SK-N-SH (cell line): ENCODE measurements around the gene PKD2L1. TPM values are rescaled to one million over a fixed set of nuclear protein-coding genes. Genes with fewer than 3 reads are reported as not detected.

ENCODE experiments used
- CTCF ChIA-PET: fragments of 300-600, 350-600 bp; formaldehyde crosslinking; extraction: SDS; loops from one replicate; lab custom pipeline; 2021; lab: Yijun Ruan, JAX
- POLR2A ChIA-PET: fragments of 350-600 bp; sonication (Branson Sonifier 250); formaldehyde crosslinking; extraction: SDS; loops from one replicate; lab custom pipeline; 2020; ENCODE audit warnings: antibody characterized with exemption, inconsistent platforms; lab: Yijun Ruan, JAX
- DNase-seq: peaks from one replicate; pipeline ENCODE4 v3.0.0; 2012
- H2AFZ ChIP-seq: fragments of 200-600 bp; sonication (generic); 2 replicates; pipeline ENCODE4 v1.8.1; 2016; ENCODE audit warnings: antibody characterized with exemption, mild to moderate bottlenecking, low read depth
- H3F3A ChIP-seq: fragments of 200-600 bp; sonication (generic); replicated peaks from 2 replicates; pipeline ENCODE3; 2016; ENCODE audit warnings: antibody characterized with exemption, mild to moderate bottlenecking; ENCODE audit not compliant: insufficient read depth
- H3K27ac ChIP-seq, 2 experiments: fragments of 200-500 bp in 1 of 2; fragments of 200-600 bp in 1 of 2; sonication (Bioruptor generic) in 1 of 2; sonication (generic), shearing (Covaris generic) in 1 of 2; 2 replicates each; pipeline versions ENCODE4 v1.5.1 to v1.6.1; 2014 to 2016; ENCODE audit warnings: low read depth in 2 of 2, inconsistent platforms in 1 of 2, low read length in 1 of 2, mild to moderate bottlenecking in 1 of 2, mixed read lengths in 1 of 2
- H3K27me3 ChIP-seq: fragments of 200-600 bp; sonication (generic), shearing (Covaris generic); 2 replicates; pipeline ENCODE4 v1.6.1; 2016; ENCODE audit warnings: mixed run types; ENCODE audit not compliant: insufficient read depth
- H3K36me3 ChIP-seq, 2 experiments: fragments of 200-500 bp in 1 of 2; fragments of 200-600 bp in 1 of 2; sonication (Bioruptor generic) in 1 of 2; sonication (generic) in 1 of 2; replicated peaks in 1 of 2; 2 replicates each; pipeline versions ENCODE3 to v1.5.1; 2014 to 2016; ENCODE audit warnings: low read length in 1 of 2, mild to moderate bottlenecking in 1 of 2; ENCODE audit not compliant: insufficient read depth in 2 of 2, control insufficient read depth in 1 of 2
- H3K4me1 ChIP-seq, 2 experiments: fragments of 200-500 bp in 1 of 2; fragments of 200-600 bp in 1 of 2; sonication (Bioruptor generic) in 1 of 2; sonication (generic), shearing (Covaris generic) in 1 of 2; 2 replicates each; pipeline versions ENCODE4 v1.5.1 to v1.6.1; 2014 to 2016; ENCODE audit warnings: low read depth in 1 of 2, low read length in 1 of 2, mixed run types in 1 of 2; ENCODE audit not compliant: insufficient read depth in 2 of 2, control insufficient read depth in 1 of 2
- H3K4me2 ChIP-seq: fragments of 200-600 bp; sonication (generic), shearing (Covaris generic); 2 replicates; pipeline ENCODE4 v1.6.1; 2017; ENCODE audit warnings: mixed run types
- H3K4me3 ChIP-seq, 2 experiments: fragments of 200-500 bp in 1 of 2; fragments of 200-600 bp in 1 of 2; sonication (Bioruptor generic) in 1 of 2; sonication (generic), shearing (Covaris generic) in 1 of 2; 2 replicates each; pipeline versions ENCODE4 v1.5.1 to v1.8.1; 2014 to 2016; ENCODE audit warnings: low read depth in 2 of 2, inconsistent platforms in 1 of 2, low read length in 1 of 2, mild to moderate bottlenecking in 1 of 2, mixed read lengths in 1 of 2, moderate library complexity in 1 of 2
- H3K79me2 ChIP-seq: fragments of 200-600 bp; sonication (generic); 2 replicates; pipeline ENCODE4 v1.8.1; 2017; ENCODE audit warnings: mild to moderate bottlenecking; ENCODE audit not compliant: insufficient read depth
- H3K9ac ChIP-seq: fragments of 200-600 bp; sonication (generic); 2 replicates; pipeline ENCODE4 v1.6.1; 2017; ENCODE audit warnings: mixed run types
- H3K9me2 ChIP-seq: fragments of 200-600 bp; sonication (generic); 2 replicates; pipeline ENCODE4 v1.6.1; 2017; ENCODE audit warnings: mixed run types
- H3K9me3 ChIP-seq: fragments of 200-600 bp; sonication (generic); 2 replicates; pipeline ENCODE4 v1.6.1; 2017; ENCODE audit warnings: mixed run types, mild to moderate bottlenecking, moderate library complexity
- H4K20me1 ChIP-seq: fragments of 200-600 bp; sonication (generic); 2 replicates; pipeline ENCODE4 v1.6.1; 2017; ENCODE audit warnings: mild to moderate bottlenecking, mixed run types; ENCODE audit not compliant: insufficient read depth
- CHD2 ChIP-seq: fragments of 150-350 bp; IDR thresholded peaks from 2 replicates; pipeline ENCODE4 v1.6.1; 2018; ENCODE audit warnings: low read length; ENCODE audit not compliant: partially characterized antibody
- FOXJ3 ChIP-seq: sonication (generic); formaldehyde crosslinking; IDR thresholded peaks from 2 replicates; pipeline ENCODE4 v1.5.1; 2020; ENCODE audit warnings: mild to moderate bottlenecking, missing genetic modification reagents
- GATA2 ChIP-seq: sonication (generic); formaldehyde crosslinking; IDR thresholded peaks from 2 replicates; pipeline ENCODE4 v1.5.0; 2020; ENCODE audit warnings: mild to moderate bottlenecking, missing genetic modification reagents
- JUND ChIP-seq: IDR thresholded peaks from 2 replicates; pipeline ENCODE4 v1.4.0; 2012
- MEF2A ChIP-seq: IDR thresholded peaks from 2 replicates; pipeline ENCODE4 v1.4.0; 2012; ENCODE audit warnings: low read depth, borderline replicate concordance
- RAD21 ChIP-seq: IDR thresholded peaks from 2 replicates; pipeline ENCODE4 v1.6.1; 2012; ENCODE audit warnings: mild to moderate bottlenecking, low read length
- RCOR1 ChIP-seq: fragments of 150-350 bp; IDR thresholded peaks from 2 replicates; pipeline ENCODE4 v1.6.1; 2017; ENCODE audit warnings: antibody characterized with exemption, low read length
- RFX5 ChIP-seq: IDR thresholded peaks from 2 replicates; pipeline ENCODE4 v1.6.1; 2012; ENCODE audit warnings: mild to moderate bottlenecking, improper control_type of control experiment, low read length
- RXRA ChIP-seq: IDR thresholded peaks from 2 replicates; pipeline ENCODE4 v1.4.0; 2012; ENCODE audit warnings: low read depth, mild to moderate bottlenecking, borderline replicate concordance
- SIN3A ChIP-seq: IDR thresholded peaks from 2 replicates; pipeline ENCODE4 v1.6.1; 2012; ENCODE audit warnings: low read depth, mild to moderate bottlenecking, low read length, moderate library complexity, borderline replicate concordance
- SMC3 ChIP-seq: IDR thresholded peaks from 2 replicates; pipeline ENCODE4 v1.6.1; 2012; ENCODE audit warnings: low read depth, low read length, improper control_type of control experiment
- WGBS: methylation state at CpG from one replicate; pipeline ENCODE4 v1.1.6; 2017; ENCODE audit warnings: low lambda C conversion rate; 5-methylcytosine and 5-hydroxymethylcytosine counted together
- polyA plus RNA-seq, 3 experiments: library from polyadenylated mRNA; depleted of rRNA; stranded (reverse); fragments of >200 nt; gene quantifications; 2 replicates each; pipeline ENCODE4 v1.2.3, GENCODE V29; 2012
- TF ChIP-seq, protein P1 (sequence below): fragments of 150-350 bp; IDR thresholded peaks from 2 replicates; pipeline ENCODE4 v1.6.1; 2016; ENCODE audit warnings: mild to moderate bottlenecking, low read depth, low read length
- TF ChIP-seq, protein P2 (sequence below): IDR thresholded peaks from 2 replicates; pipeline ENCODE4; 2012
- TF ChIP-seq, protein P3 (sequence below): fragments of 150-350 bp; IDR thresholded peaks from 2 replicates; pipeline ENCODE4 v1.6.1; 2017; ENCODE audit warnings: antibody characterized with exemption, low read length, low read depth, borderline replicate concordance
- TF ChIP-seq, protein P4 (sequence below): IDR thresholded peaks from 2 replicates; pipeline ENCODE4 v1.6.1; 2012; ENCODE audit warnings: mild to moderate bottlenecking, low read depth, low read length, moderate library complexity

PKD2L1 gene
- polyA plus RNA-seq, 1 of the 3 experiments (the other 2 are of a cell fraction): not detected

DNA sequence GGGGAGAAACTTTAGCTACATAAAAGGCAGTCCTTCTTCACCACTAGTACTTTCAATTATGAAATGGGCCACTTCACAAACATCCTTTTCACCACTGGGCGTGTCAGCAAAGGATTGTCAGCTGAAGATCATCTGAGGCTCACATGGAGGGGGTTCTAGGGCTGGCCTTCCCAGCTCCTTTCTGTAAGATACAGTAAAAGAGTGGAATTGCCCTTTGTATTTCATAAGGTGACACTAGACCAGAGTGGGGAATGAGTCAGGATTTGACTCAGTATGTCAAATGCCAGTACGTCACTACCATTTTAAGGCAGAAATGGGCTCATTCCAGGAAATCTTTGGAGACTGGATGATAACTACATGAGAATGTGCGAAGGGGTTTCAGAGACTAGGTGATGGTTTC is 22.3 kb downstream of the PKD2L1 start:
- no peaks in the 10 kb centered on the region for H3F3A ChIP-seq
- H3K9me3 ChIP-seq: no peaks in the 10 kb centered on the region
- no peak overlapping the region for H3K9ac ChIP-seq
- ChIA-PET CTCF (interaction anchor here (1.3 kb wide), 1 partner anchor 127 kb away, joined by 4 read pairs; no protein-coding TSS in a partner anchor), POLR2A (no interaction called here)
- no peaks in the 10 kb centered on the region for H3K4me1 ChIP-seq
- no peaks in the 10 kb centered on the region for H3K9me2 ChIP-seq
- no peak overlapping the region for H3K4me2 ChIP-seq
- H3K79me2 ChIP-seq: no peaks in the 10 kb centered on the region
- H2AFZ ChIP-seq: no peak overlapping the region
- TF ChIP-seq SIN3A (no peak), RAD21 (no peak), JUND (no peak), FOXJ3 (CRISPR knock-in tag) (no peak), RXRA (no peak), RFX5 (no peak), CHD2 (no peak), SMC3 (no peak)
- TF ChIP-seq, protein P1, sequence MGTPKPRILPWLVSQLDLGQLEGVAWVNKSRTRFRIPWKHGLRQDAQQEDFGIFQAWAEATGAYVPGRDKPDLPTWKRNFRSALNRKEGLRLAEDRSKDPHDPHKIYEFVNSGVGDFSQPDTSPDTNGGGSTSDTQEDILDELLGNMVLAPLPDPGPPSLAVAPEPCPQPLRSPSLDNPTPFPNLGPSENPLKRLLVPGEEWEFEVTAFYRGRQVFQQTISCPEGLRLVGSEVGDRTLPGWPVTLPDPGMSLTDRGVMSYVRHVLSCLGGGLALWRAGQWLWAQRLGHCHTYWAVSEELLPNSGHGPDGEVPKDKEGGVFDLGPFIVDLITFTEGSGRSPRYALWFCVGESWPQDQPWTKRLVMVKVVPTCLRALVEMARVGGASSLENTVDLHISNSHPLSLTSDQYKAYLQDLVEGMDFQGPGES: no peak
- TF ChIP-seq, protein P2, sequence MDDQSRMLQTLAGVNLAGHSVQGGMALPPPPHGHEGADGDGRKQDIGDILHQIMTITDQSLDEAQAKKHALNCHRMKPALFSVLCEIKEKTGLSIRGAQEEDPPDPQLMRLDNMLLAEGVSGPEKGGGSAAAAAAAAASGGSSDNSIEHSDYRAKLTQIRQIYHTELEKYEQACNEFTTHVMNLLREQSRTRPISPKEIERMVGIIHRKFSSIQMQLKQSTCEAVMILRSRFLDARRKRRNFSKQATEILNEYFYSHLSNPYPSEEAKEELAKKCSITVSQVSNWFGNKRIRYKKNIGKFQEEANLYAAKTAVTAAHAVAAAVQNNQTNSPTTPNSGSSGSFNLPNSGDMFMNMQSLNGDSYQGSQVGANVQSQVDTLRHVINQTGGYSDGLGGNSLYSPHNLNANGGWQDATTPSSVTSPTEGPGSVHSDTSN: no peak
- WGBS: 47% methylated on average over 3 of the region's 3 CpGs
- no peaks in the 10 kb centered on the region for H4K20me1 ChIP-seq
- peaks cover 36% of the 10 kb centered on the region for H3K27me3 ChIP-seq
- no peak for DNase-seq
- H3K36me3 ChIP-seq: no peaks in the 10 kb centered on the region
- H3K4me3 ChIP-seq: no peak overlapping the region
- no peak overlapping the region for H3K27ac ChIP-seq

DNA sequence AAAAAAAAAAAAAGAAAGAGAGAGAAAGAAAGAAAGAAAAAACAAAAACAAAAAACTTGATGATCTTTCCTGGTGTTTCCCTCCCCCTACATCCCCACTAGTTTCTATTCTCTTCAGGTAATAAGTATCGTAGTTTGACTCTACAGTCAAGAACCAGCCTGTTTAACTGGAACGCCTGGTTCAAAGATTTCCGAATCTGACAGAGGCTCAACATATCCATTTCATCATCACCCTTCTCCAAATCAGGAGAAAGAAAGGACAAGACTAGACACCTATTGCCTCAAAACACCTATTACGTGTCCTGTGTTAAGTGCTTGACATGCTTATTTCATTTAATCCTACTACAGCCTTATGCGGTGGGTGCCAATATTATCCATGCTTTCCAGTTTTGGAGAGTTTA is 23.2 kb downstream of the PKD2L1 start:
- H3K4me1 ChIP-seq: no peaks in the 10 kb centered on the region
- no peak overlapping the region for H3K27ac ChIP-seq
- no peak overlapping the region for H3K9ac ChIP-seq
- H3F3A ChIP-seq: no peaks in the 10 kb centered on the region
- peaks cover 41% of the 10 kb centered on the region for H3K27me3 ChIP-seq
- no peaks in the 10 kb centered on the region for H3K36me3 ChIP-seq
- H4K20me1 ChIP-seq: no peaks in the 10 kb centered on the region
- TF ChIP-seq RXRA (no peak), GATA2 (CRISPR knock-in tag) (no peak), RFX5 (no peak), MEF2A (no peak), RAD21 (no peak), RCOR1 (no peak)
- TF ChIP-seq, protein P3, sequence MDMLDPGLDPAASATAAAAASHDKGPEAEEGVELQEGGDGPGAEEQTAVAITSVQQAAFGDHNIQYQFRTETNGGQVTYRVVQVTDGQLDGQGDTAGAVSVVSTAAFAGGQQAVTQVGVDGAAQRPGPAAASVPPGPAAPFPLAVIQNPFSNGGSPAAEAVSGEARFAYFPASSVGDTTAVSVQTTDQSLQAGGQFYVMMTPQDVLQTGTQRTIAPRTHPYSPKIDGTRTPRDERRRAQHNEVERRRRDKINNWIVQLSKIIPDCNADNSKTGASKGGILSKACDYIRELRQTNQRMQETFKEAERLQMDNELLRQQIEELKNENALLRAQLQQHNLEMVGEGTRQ: no peak
- TF ChIP-seq, protein P4, sequence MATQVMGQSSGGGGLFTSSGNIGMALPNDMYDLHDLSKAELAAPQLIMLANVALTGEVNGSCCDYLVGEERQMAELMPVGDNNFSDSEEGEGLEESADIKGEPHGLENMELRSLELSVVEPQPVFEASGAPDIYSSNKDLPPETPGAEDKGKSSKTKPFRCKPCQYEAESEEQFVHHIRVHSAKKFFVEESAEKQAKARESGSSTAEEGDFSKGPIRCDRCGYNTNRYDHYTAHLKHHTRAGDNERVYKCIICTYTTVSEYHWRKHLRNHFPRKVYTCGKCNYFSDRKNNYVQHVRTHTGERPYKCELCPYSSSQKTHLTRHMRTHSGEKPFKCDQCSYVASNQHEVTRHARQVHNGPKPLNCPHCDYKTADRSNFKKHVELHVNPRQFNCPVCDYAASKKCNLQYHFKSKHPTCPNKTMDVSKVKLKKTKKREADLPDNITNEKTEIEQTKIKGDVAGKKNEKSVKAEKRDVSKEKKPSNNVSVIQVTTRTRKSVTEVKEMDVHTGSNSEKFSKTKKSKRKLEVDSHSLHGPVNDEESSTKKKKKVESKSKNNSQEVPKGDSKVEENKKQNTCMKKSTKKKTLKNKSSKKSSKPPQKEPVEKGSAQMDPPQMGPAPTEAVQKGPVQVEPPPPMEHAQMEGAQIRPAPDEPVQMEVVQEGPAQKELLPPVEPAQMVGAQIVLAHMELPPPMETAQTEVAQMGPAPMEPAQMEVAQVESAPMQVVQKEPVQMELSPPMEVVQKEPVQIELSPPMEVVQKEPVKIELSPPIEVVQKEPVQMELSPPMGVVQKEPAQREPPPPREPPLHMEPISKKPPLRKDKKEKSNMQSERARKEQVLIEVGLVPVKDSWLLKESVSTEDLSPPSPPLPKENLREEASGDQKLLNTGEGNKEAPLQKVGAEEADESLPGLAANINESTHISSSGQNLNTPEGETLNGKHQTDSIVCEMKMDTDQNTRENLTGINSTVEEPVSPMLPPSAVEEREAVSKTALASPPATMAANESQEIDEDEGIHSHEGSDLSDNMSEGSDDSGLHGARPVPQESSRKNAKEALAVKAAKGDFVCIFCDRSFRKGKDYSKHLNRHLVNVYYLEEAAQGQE: no peak
- TF ChIP-seq, all 33 proteins: peak for 0
- Histone ChIP-seq H2AFZ (no peak overlapping the region), H3K9me3 (no peaks in the 10 kb centered on the region), H3K4me2 (no peak overlapping the region), H3K9me2 (no peaks in the 10 kb centered on the region), H3K79me2 (no peaks in the 10 kb centered on the region), H3K4me3 (no peak overlapping the region)
- DNase-seq: no peak
- ChIA-PET POLR2A (no interaction called here), CTCF (interaction anchor here (1.3 kb wide), 1 partner anchor 127 kb away, joined by 4 read pairs; no protein-coding TSS in a partner anchor)
- WGBS: 77% methylated on average over 5 of the region's 5 CpGs
